ENCODE measurements around the gene PGBD4. TPM values are rescaled to one million over a fixed set of nuclear protein-coding genes. Genes with fewer than 3 reads are reported as not detected.

PGBD4 gene
- total RNA-seq, 1 experiment from 2014 or later: 2.6 TPM

DNA sequence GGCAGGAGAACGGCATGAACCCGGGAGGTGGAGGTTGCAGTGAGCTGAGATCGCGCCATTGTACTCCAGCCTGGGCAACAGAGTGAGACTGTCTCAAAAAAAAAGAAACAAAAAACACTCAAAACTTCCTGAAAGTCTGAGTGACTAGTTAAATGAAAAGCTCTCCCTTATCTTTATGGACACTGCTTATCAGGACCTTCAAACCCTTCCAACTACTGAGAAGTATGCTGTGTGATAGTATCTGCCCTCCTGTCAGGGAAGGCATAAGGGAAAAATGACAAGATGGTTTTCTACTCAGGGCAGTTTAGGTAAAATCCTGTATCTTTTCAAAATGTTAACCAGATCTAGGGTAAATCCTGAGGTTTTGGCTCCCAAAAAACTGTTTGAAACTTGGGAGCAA lies 22.0 kb upstream of the PGBD4 start:
- DNase-seq (ENCODE audit: low spot score): no peak
- CTCF ChIA-PET: no interaction called here

DNA sequence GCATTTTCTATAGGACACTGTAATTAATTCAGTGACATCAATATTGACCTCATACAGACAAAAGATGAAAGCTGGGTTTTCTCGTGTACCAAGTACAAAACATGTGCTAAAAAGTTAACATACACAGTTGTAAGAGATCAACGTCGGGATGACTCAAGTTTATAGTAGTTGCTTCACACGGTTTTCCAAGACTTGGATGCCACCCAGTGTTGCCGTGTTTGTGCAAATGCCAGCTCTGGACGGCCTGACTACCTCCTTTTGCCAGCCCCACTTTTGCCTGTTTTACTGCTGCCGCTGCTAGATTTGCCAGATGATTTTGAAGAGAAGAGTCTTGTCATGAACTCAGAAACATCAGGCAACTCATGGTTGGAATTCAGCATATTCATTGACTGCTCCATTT lies 17.8 kb upstream of the PGBD4 start:
- ChIA-PET POLR2A (ENCODE audit: low non-redundant PET) (no interaction called here), CTCF (no interaction called here)
- BruUV-seq (replicated peaks): TSS peak; percentile 68

More for the DNA sequence above, 22.0 kb upstream of the PGBD4 start:
- Histone ChIP-seq H3K4me3 (ENCODE audit: low read depth, low read length, poor library complexity, severe bottlenecking) (no peak overlapping the region), H3K36me3 (ENCODE audit: insufficient read depth, low read length, poor library complexity, severe bottlenecking) (peaks cover 6% of the 10 kb centered on the region), H3K27me3 (replicated peaks; ENCODE audit: insufficient read depth, low read depth, low read length, poor library complexity) (no peaks in the 10 kb centered on the region), H3K27ac (ENCODE audit: low read depth, low read length, poor library complexity, severe bottlenecking) (no peak overlapping the region), H3K4me1 (ENCODE audit: insufficient read depth, low read length, poor library complexity, severe bottlenecking) (no peaks in the 10 kb centered on the region), H3K9me3 (ENCODE audit: low read depth, low read length, poor library complexity, severe bottlenecking) (no peaks in the 10 kb centered on the region)
- no peak for TF ChIP-seq EZH2 (IDR thresholded peaks at IDR 0.05; ENCODE audit: borderline replicate concordance, low read depth, low read length, poor library complexity, severe bottlenecking)
- TF ChIP-seq, protein P1, sequence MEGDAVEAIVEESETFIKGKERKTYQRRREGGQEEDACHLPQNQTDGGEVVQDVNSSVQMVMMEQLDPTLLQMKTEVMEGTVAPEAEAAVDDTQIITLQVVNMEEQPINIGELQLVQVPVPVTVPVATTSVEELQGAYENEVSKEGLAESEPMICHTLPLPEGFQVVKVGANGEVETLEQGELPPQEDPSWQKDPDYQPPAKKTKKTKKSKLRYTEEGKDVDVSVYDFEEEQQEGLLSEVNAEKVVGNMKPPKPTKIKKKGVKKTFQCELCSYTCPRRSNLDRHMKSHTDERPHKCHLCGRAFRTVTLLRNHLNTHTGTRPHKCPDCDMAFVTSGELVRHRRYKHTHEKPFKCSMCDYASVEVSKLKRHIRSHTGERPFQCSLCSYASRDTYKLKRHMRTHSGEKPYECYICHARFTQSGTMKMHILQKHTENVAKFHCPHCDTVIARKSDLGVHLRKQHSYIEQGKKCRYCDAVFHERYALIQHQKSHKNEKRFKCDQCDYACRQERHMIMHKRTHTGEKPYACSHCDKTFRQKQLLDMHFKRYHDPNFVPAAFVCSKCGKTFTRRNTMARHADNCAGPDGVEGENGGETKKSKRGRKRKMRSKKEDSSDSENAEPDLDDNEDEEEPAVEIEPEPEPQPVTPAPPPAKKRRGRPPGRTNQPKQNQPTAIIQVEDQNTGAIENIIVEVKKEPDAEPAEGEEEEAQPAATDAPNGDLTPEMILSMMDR (conservative IDR thresholded peaks at IDR 0.05; ENCODE audit: low read depth, low read length): no peak
- no TSS peak for BruUV-seq (replicated peaks)
- POLR2A ChIA-PET (ENCODE audit: low non-redundant PET): interaction anchor here (0.6 kb wide), 1 partner anchor 14 kb away, joined by 3 read pairs; no protein-coding TSS in a partner anchor
- intact Hi-C loops (cut with micrococcal nuclease; ENCODE audit: unreplicated experiment): no loop called here

DNA sequence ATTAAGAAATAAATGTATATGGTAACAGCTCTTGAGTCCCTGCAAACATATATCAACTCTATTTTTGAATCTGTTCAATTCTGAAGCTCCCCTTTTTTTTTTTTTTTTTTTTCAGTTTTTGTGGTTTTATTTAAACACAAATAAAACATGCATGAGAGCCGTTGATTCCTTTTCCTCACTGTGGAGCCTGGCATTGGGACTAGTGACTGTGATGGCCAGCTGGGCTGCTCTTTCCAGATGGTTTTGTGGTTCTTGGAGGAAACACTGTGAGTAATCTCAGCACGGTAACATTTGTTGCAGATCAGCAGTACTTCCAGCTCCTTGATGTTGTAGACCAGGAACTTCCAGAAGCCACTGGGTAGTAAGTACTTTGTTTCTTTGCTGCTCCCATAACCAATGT lies 16.1 kb upstream of the PGBD4 start:
- H3K27ac ChIP-seq (ENCODE audit: low read depth, low read length, poor library complexity, severe bottlenecking): no peak overlapping the region
- intact Hi-C loops (cut with micrococcal nuclease; ENCODE audit: unreplicated experiment): no loop called here
- TF ChIP-seq, protein P1 (conservative IDR thresholded peaks at IDR 0.05; ENCODE audit: low read depth, low read length): no peak
- no peaks in the 10 kb centered on the region for H3K4me1 ChIP-seq (ENCODE audit: insufficient read depth, low read length, poor library complexity, severe bottlenecking)
- H3K9me3 ChIP-seq (ENCODE audit: low read depth, low read length, poor library complexity, severe bottlenecking): no peaks in the 10 kb centered on the region
- no peak for DNase-seq (ENCODE audit: low spot score)
- CTCF ChIA-PET: no interaction called here
- POLR2A ChIA-PET (ENCODE audit: low non-redundant PET): interaction anchor here (0.6 to 0.7 kb wide), 2 partner anchors 31 to 157 kb away, joined by 14 to 23 read pairs; no protein-coding TSS in a partner anchor
- H3K36me3 ChIP-seq (ENCODE audit: insufficient read depth, low read length, poor library complexity, severe bottlenecking): peaks cover 19% of the 10 kb centered on the region
- no peaks in the 10 kb centered on the region for H3K27me3 ChIP-seq (replicated peaks; ENCODE audit: insufficient read depth, low read depth, low read length, poor library complexity)
- BruUV-seq (replicated peaks): no TSS peak
- H3K4me3 ChIP-seq (ENCODE audit: low read depth, low read length, poor library complexity, severe bottlenecking): no peak overlapping the region

More for the DNA sequence above, 17.8 kb upstream of the PGBD4 start:
- H3K4me3 ChIP-seq (ENCODE audit: low read depth, low read length, poor library complexity, severe bottlenecking): no peak overlapping the region
- intact Hi-C loops (cut with micrococcal nuclease; ENCODE audit: unreplicated experiment): no loop called here
- H3K27ac ChIP-seq (ENCODE audit: low read depth, low read length, poor library complexity, severe bottlenecking): no peak overlapping the region
- DNase-seq (ENCODE audit: low spot score): no peak
- TF ChIP-seq EZH2 (IDR thresholded peaks at IDR 0.05; ENCODE audit: borderline replicate concordance, low read depth, low read length, poor library complexity, severe bottlenecking): no peak
- TF ChIP-seq, protein P1 (conservative IDR thresholded peaks at IDR 0.05; ENCODE audit: low read depth, low read length): no peak
- peaks cover 15% of the 10 kb centered on the region for H3K36me3 ChIP-seq (ENCODE audit: insufficient read depth, low read length, poor library complexity, severe bottlenecking)
- no peaks in the 10 kb centered on the region for H3K4me1 ChIP-seq (ENCODE audit: insufficient read depth, low read length, poor library complexity, severe bottlenecking)
- no peaks in the 10 kb centered on the region for H3K27me3 ChIP-seq (replicated peaks; ENCODE audit: insufficient read depth, low read depth, low read length, poor library complexity)
- no peaks in the 10 kb centered on the region for H3K9me3 ChIP-seq (ENCODE audit: low read depth, low read length, poor library complexity, severe bottlenecking)
